Measurements from ENCODE around the gene PRG2. TPM values are rescaled to one million over a fixed set of nuclear protein-coding genes. Genes with fewer than 3 reads are reported as not detected.
A peak's percentile ranks its signal among the peaks of the same experiment; 100 is the strongest.

The PRG2 gene
- total and polyA plus RNA-seq, 9 of the 15 experiments (the other 6 are each of a cell fraction or from before 2014, with no cell fraction given), result 1.8 to 78.0 (median 26.6) TPM

- no peak for TF ChIP-seq PBX2 (CRISPR knock-in tag; IDR thresholded peaks at IDR 0.05; ENCODE audit: low read depth)
- no peak for TF ChIP-seq PBX2 (tag; conservative IDR thresholded peaks at IDR 0.05; ENCODE audit: low read depth)
- no peak for TF ChIP-seq ELK1 (CRISPR knock-in tag; IDR thresholded peaks at IDR 0.05)
These were observed 32.6 kb downstream of the PRG2 start (continued) for GRCh38 chr11:57357856-57358255.

- intact Hi-C loops (cut with micrococcal nuclease), result no loop called here
- Histone ChIP-seq H4K20me1 (replicated peaks; ENCODE audit: control insufficient read depth, insufficient read depth, low read length) (no peaks in the 10 kb centered on the region), H3K4me2 (ENCODE audit: insufficient read depth, low read length) (no peak overlapping the region), H3K4me1 (replicated peaks in 1 of 2; ENCODE audit: control insufficient read depth in 2 of 2, insufficient read depth in 2 of 2, low read length in 2 of 2) (peaks cover 23 to 37% of the 10 kb centered on the region in 2 experiments), H3K79me2 (ENCODE audit: control insufficient read depth, insufficient read depth, low read length) (no peaks in the 10 kb centered on the region), H3K9ac (ENCODE audit: insufficient read depth in 1 of 2, low read depth in 2 of 2, low read length in 2 of 2) (no peak overlapping the region), H2AFZ (ENCODE audit: low read depth, low read length) (no peak overlapping the region), H3K9me1 (ENCODE audit: control insufficient read depth, insufficient read depth, low read length) (no peaks in the 10 kb centered on the region), H3K36me3 (ENCODE audit: control insufficient read depth, insufficient read depth, low read length) (no peaks in the 10 kb centered on the region), H3K27me3 (ENCODE audit: control insufficient read depth in 2 of 2, insufficient read depth in 2 of 2, low read length in 2 of 2) (no peaks in the 10 kb centered on the region), H3K9me3 (replicated peaks; ENCODE audit: control insufficient read depth, insufficient read depth, low read depth, low read length) (no peaks in the 10 kb centered on the region), H3K4me3 (no peak overlapping the region), H3K27ac (ENCODE audit: extremely low read depth, low read depth, low read length) (no peak overlapping the region)
- no peak for DNase-seq (ENCODE audit: extremely low read depth in 1 of 4, low spot score in 3 of 4)
- CTCF ChIA-PET (ENCODE audit: low intra/inter-chr PET ratio), result interaction anchor here (0.7 kb wide), 1 partner anchor 118 kb away, joined by 3 read pairs; no protein-coding TSS in a partner anchor
- no peak for FAIRE-seq
- POLR2A ChIA-PET, result interaction anchor here (0.6 to 1.6 kb wide), 4 partner anchors 11 to 38 kb away, joined by 3 to 5 read pairs (median 4); no protein-coding TSS in a partner anchor
- ATAC-seq, result no peak
- no TSS peak for BruUV-seq (replicated peaks)
- 80% methylated on average over 3 of the region's 3 CpGs for WGBS (ENCODE audit: insufficient coverage, low coverage, missing lambda C conversion rate)
- in situ Hi-C loops (cut with MboI), result no loop called here
- TF ChIP-seq U2AF2 (optimal IDR thresholded peaks at IDR 0.05; ENCODE audit: low read depth, low read length) (no peak), ETV5 (CRISPR knock-in tag; IDR thresholded peaks at IDR 0.05; ENCODE audit: low read depth) (no peak), ASH1L (IDR thresholded peaks at IDR 0.05; ENCODE audit: borderline replicate concordance, low read depth, partially characterized antibody) (no peak), HNRNPK (IDR thresholded peaks at IDR 0.05; ENCODE audit: low read depth, low read length, poor library complexity, severe bottlenecking) (no peak), SP2 (IDR thresholded peaks at IDR 0.05; ENCODE audit: extremely low read depth, low read depth, low read length, poor library complexity, severe bottlenecking) (no peak), TAF7 (tag; IDR thresholded peaks at IDR 0.05) (no peak), SNRNP70 (optimal IDR thresholded peaks at IDR 0.05; ENCODE audit: low read depth, low read length) (no peak), SMARCA5 (IDR thresholded peaks at IDR 0.05) (peak; percentile 27; the same call in 1 of the 2 replicates), KDM1A (IDR thresholded peaks at IDR 0.05) (peak; percentile 22 to 59; a peak in 2 of 4 replicates), TRIM25 (IDR thresholded peaks at IDR 0.05; ENCODE audit: borderline replicate concordance) (no peak), PML (IDR thresholded peaks at IDR 0.05; ENCODE audit: low read length) (no peak)
These were observed 33.1 kb downstream of the PRG2 start for GRCh38 chr11:57357310-57357709.

Data from K562 (cell line).